Astrocyte (in vitro differentiated cells and primary cell): ENCODE data around the gene SEH1L. TPM values are rescaled to one million over a fixed set of nuclear protein-coding genes. Genes with fewer than 3 reads are reported as not detected.

ENCODE experiments used
- DNase-seq: peaks from one replicate; pipeline ENCODE4 v3.0.0-alpha.2; 2010; ENCODE audit warnings: low read depth
- FAIRE-seq: peaks from 2 replicates; lab custom pipeline; 2011; peaks lifted over from hg19 to GRCh38; lab: Jason Lieb, UNC
- H2AFZ ChIP-seq: 2 replicates; pipeline ENCODE4 v1.6.0; 2012; ENCODE audit warnings: low read depth, low read length, inconsistent platforms
- H3K27ac ChIP-seq: 2 replicates; pipeline ENCODE4 v1.5.1; 2011; ENCODE audit warnings: low read depth, low read length, inconsistent platforms
- H3K27me3 ChIP-seq: 2 replicates; pipeline ENCODE4 v1.6.0; 2011; ENCODE audit warnings: low read length, inconsistent platforms; ENCODE audit not compliant: insufficient read depth
- H3K36me3 ChIP-seq: 2 replicates; pipeline ENCODE4 v1.5.1; 2011; ENCODE audit warnings: low read length, inconsistent platforms; ENCODE audit not compliant: insufficient read depth
- H3K4me1 ChIP-seq: 2 replicates; pipeline ENCODE4 v1.5.1; 2011; ENCODE audit warnings: low read length, inconsistent platforms; ENCODE audit not compliant: insufficient read depth
- H3K4me2 ChIP-seq: 2 replicates; pipeline ENCODE4 v1.6.0; 2012; ENCODE audit warnings: low read length, inconsistent platforms
- H3K4me3 ChIP-seq: 2 replicates; pipeline ENCODE4 v1.5.1; 2011; ENCODE audit warnings: low read depth, mild to moderate bottlenecking, low read length, inconsistent platforms; ENCODE audit not compliant: insufficient read depth
- H3K79me2 ChIP-seq: 2 replicates; pipeline ENCODE4 v1.6.0; 2012; ENCODE audit warnings: mild to moderate bottlenecking, low read length, inconsistent platforms; ENCODE audit not compliant: insufficient read depth
- H3K9ac ChIP-seq: 2 replicates; pipeline ENCODE4 v1.6.0; 2012; ENCODE audit warnings: mild to moderate bottlenecking, low read length, inconsistent platforms
- H3K9me3 ChIP-seq: 2 replicates; pipeline ENCODE4 v1.5.1; 2012; ENCODE audit warnings: low read depth, mild to moderate bottlenecking, low read length, inconsistent platforms; ENCODE audit not compliant: insufficient read depth
- H4K20me1 ChIP-seq: 2 replicates; pipeline ENCODE4 v1.6.0; 2012; ENCODE audit warnings: low read length, inconsistent platforms; ENCODE audit not compliant: insufficient read depth
- H3K27ac Mint-ChIP-seq: one replicate; pipeline ENCODE4 v1.8.0; 2021; ENCODE audit warnings: mild to moderate bottlenecking, mixed read lengths; ENCODE audit not compliant: unreplicated experiment
- H3K27me3 Mint-ChIP-seq: one replicate; pipeline ENCODE4 v1.8.0; 2021; ENCODE audit warnings: low read depth, mixed read lengths; ENCODE audit not compliant: unreplicated experiment
- H3K36me3 Mint-ChIP-seq: one replicate; pipeline ENCODE4 v1.8.0; 2021; ENCODE audit warnings: low read depth, mixed read lengths; ENCODE audit not compliant: unreplicated experiment
- H3K4me1 Mint-ChIP-seq: one replicate; pipeline ENCODE4 v1.8.0; 2021; ENCODE audit warnings: low read depth, mixed read lengths; ENCODE audit not compliant: unreplicated experiment
- H3K4me3 Mint-ChIP-seq: one replicate; pipeline ENCODE4 v1.8.0; 2021; ENCODE audit warnings: mild to moderate bottlenecking, moderate library complexity, mixed read lengths; ENCODE audit not compliant: unreplicated experiment
- H3K9me3 Mint-ChIP-seq: one replicate; pipeline ENCODE4 v1.8.0; 2021; ENCODE audit warnings: mild to moderate bottlenecking, mixed read lengths; ENCODE audit not compliant: unreplicated experiment
- EZH2 ChIP-seq: IDR thresholded peaks from 2 replicates; pipeline ENCODE4 v1.6.1; 2012; ENCODE audit warnings: mild to moderate bottlenecking, low read length, inconsistent platforms; ENCODE audit not compliant: insufficient read depth
- total RNA-seq: library from RNA; stranded (reverse); gene quantifications from 2 replicates; pipeline ENCODE4 v1.2.1, GENCODE V29; 2021
- TF ChIP-seq, protein P1 (sequence below): IDR thresholded peaks from 2 replicates; pipeline ENCODE4 v1.5.1; 2011; ENCODE audit warnings: low read depth, mild to moderate bottlenecking, inconsistent platforms, low read length, moderate library complexity; ENCODE audit not compliant: insufficient read depth

The SEH1L gene
- total RNA-seq, 1 donor from 2014 or later = 43.9 TPM

DNA sequence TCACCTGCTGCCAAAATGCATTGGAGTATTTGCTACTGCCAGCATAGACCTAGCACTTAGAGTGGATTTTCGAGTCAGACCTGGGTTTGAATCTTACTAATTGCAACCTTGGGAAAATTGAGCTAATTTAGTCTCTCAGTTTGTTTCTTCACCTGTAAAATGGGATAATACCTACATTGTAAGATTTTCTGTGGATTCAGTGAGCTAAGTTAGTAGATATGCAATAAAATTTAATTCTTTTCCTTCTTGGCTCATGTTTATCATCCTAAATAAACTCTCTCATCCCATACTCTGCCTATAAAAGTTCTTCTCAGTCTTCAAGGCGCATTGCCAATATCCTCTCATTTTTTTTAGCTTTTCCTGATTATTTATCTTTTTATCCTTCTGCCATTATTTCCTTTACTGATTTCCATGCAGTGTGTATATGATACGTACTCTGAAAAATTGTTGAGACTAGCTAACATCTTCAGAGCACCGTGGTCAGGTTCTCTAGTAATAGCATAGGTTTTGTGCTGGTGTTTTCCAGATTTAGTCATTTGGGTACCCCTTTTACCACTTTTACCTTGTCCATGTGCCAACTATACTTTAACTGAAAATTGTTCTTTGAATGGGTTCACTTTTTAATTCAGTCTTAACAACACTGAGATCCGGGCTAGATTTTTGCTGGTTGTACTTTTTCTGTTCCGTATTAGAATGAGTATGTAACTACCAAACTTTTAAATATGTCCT lies 50.7 kb downstream of the SEH1L start:
- H3K27me3 ChIP-seq = no peaks in the 10 kb centered on the region
- Mint-ChIP-seq H3K9me3 (no peaks in the 10 kb centered on the region), H3K4me3 (no peak overlapping the region), H3K27me3 (no peaks in the 10 kb centered on the region), H3K4me1 (no peaks in the 10 kb centered on the region), H3K27ac (no peak overlapping the region), H3K36me3 (peaks cover 2% of the 10 kb centered on the region)
- no peak overlapping the region for H2AFZ ChIP-seq
- H3K4me2 ChIP-seq = no peak overlapping the region
- no peak overlapping the region for H3K4me3 ChIP-seq
- no peaks in the 10 kb centered on the region for H3K9me3 ChIP-seq
- peaks cover 82% of the 10 kb centered on the region for H3K79me2 ChIP-seq
- FAIRE-seq (no peak), DNase-seq (no peak)
- no peak overlapping the region for H3K27ac ChIP-seq
- no peak overlapping the region for H3K9ac ChIP-seq
- peaks cover 41% of the 10 kb centered on the region for H4K20me1 ChIP-seq
- no peak for TF ChIP-seq EZH2
- TF ChIP-seq, protein P1, sequence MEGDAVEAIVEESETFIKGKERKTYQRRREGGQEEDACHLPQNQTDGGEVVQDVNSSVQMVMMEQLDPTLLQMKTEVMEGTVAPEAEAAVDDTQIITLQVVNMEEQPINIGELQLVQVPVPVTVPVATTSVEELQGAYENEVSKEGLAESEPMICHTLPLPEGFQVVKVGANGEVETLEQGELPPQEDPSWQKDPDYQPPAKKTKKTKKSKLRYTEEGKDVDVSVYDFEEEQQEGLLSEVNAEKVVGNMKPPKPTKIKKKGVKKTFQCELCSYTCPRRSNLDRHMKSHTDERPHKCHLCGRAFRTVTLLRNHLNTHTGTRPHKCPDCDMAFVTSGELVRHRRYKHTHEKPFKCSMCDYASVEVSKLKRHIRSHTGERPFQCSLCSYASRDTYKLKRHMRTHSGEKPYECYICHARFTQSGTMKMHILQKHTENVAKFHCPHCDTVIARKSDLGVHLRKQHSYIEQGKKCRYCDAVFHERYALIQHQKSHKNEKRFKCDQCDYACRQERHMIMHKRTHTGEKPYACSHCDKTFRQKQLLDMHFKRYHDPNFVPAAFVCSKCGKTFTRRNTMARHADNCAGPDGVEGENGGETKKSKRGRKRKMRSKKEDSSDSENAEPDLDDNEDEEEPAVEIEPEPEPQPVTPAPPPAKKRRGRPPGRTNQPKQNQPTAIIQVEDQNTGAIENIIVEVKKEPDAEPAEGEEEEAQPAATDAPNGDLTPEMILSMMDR = no peak
- no peaks in the 10 kb centered on the region for H3K36me3 ChIP-seq
- no peaks in the 10 kb centered on the region for H3K4me1 ChIP-seq

DNA sequence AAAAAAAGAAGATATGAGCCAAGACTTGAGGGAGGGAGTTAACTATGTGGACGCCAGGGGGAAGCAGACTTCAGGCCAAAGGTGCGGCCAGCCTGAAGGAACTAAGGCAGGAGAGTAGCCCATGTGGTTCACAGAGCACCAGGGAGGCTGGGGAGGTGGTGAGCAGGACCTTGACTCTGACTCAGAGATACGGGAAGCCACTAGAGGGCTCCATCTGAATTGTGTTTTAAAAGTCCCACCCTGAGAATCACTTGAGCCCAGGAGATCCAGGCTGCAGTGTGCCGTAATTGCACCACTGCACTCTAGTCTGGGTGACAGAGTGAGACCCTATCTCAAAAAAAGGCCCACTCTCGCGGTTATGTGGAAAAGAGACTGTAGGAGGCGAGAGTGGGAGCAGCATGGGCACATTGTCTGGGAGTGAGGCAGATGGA lies 55.7 kb downstream of the SEH1L start:
- no peak overlapping the region for H3K4me3 Mint-ChIP-seq
- DNase-seq (peak; percentile 62), FAIRE-seq (no peak)
- TF ChIP-seq, protein P1 = peak; percentile 39
- no peak for TF ChIP-seq EZH2
- H3K9ac ChIP-seq = peak overlapping the region; percentile 10
- H3K4me1 ChIP-seq = no peaks in the 10 kb centered on the region
- H3K9me3 Mint-ChIP-seq = no peaks in the 10 kb centered on the region
- no peaks in the 10 kb centered on the region for H3K4me1 Mint-ChIP-seq
- H3K9me3 ChIP-seq = no peaks in the 10 kb centered on the region
- peaks cover 32% of the 10 kb centered on the region for H4K20me1 ChIP-seq
- H3K4me3 ChIP-seq = no peak overlapping the region
- H3K4me2 ChIP-seq = no peak overlapping the region
- peaks cover 2% of the 10 kb centered on the region for H3K36me3 ChIP-seq
- no peaks in the 10 kb centered on the region for H3K27me3 Mint-ChIP-seq
- H3K27ac ChIP-seq = no peak overlapping the region
- H3K27ac Mint-ChIP-seq = no peak overlapping the region
- H2AFZ ChIP-seq = no peak overlapping the region
- no peaks in the 10 kb centered on the region for H3K27me3 ChIP-seq
- H3K79me2 ChIP-seq = peaks cover 64% of the 10 kb centered on the region
- no peaks in the 10 kb centered on the region for H3K36me3 Mint-ChIP-seq

DNA sequence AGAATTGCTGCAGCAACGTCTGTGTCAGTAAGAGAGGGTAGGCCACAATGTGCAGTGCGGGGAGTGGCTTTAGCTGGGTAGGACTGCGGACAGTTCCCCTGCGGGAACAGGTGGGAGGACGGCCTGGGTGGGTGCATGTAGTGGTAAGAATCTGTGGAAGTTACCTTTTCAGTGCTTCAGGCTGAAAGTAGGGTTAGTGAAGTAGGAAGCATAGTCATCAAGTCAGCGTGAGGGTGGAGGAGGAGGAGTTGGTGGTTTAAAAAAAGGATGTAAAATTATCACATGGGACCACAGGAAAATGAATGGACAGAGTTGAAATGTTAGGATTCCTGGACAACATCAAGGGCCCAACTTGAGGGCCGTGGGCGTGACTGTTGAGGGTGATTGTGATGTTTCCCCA lies 56.6 kb downstream of the SEH1L start:
- H4K20me1 ChIP-seq = peaks cover 29% of the 10 kb centered on the region
- H3K4me3 ChIP-seq = no peak overlapping the region
- H3K79me2 ChIP-seq = peaks cover 56% of the 10 kb centered on the region
- H3K4me3 Mint-ChIP-seq = no peak overlapping the region
- H3K27me3 Mint-ChIP-seq = no peaks in the 10 kb centered on the region
- no peak overlapping the region for H3K9ac ChIP-seq
- no peaks in the 10 kb centered on the region for H3K4me1 ChIP-seq
- H3K36me3 Mint-ChIP-seq = no peaks in the 10 kb centered on the region
- DNase-seq (no peak), FAIRE-seq (no peak)
- H3K9me3 ChIP-seq = no peaks in the 10 kb centered on the region
- H3K4me2 ChIP-seq = no peak overlapping the region
- H2AFZ ChIP-seq = no peak overlapping the region
- no peak overlapping the region for H3K27ac Mint-ChIP-seq
- H3K9me3 Mint-ChIP-seq = no peaks in the 10 kb centered on the region
- H3K36me3 ChIP-seq = peaks cover 9% of the 10 kb centered on the region
- H3K27me3 ChIP-seq = no peaks in the 10 kb centered on the region
- H3K4me1 Mint-ChIP-seq = no peaks in the 10 kb centered on the region
- TF ChIP-seq EZH2 = no peak
- TF ChIP-seq, protein P1 = no peak
- no peak overlapping the region for H3K27ac ChIP-seq
